ENCODE measurements around the gene CCNF.

DNA sequence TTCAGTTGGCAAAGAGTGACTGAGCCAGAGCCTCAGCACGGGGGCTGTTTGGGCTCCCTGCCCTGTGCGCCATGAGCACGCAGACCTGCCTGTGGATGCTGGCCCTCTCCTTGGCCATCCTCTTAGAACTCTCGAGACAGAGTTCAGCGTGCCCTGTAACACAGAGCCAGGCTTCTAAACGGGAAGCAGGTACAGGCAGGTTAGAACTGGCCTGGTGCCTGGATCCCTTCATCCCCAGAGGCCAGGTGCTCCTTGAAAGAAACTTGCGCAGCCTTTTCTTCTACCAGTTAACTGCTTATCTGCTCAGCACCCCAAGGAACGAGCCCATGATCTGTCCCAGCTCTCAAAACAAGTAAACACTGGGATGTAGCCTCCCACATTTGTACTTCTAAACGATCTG lies 6.9 kb downstream of the CCNF start:
- TF ChIP-seq, protein P1, sequence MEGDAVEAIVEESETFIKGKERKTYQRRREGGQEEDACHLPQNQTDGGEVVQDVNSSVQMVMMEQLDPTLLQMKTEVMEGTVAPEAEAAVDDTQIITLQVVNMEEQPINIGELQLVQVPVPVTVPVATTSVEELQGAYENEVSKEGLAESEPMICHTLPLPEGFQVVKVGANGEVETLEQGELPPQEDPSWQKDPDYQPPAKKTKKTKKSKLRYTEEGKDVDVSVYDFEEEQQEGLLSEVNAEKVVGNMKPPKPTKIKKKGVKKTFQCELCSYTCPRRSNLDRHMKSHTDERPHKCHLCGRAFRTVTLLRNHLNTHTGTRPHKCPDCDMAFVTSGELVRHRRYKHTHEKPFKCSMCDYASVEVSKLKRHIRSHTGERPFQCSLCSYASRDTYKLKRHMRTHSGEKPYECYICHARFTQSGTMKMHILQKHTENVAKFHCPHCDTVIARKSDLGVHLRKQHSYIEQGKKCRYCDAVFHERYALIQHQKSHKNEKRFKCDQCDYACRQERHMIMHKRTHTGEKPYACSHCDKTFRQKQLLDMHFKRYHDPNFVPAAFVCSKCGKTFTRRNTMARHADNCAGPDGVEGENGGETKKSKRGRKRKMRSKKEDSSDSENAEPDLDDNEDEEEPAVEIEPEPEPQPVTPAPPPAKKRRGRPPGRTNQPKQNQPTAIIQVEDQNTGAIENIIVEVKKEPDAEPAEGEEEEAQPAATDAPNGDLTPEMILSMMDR (IDR thresholded peaks at IDR 0.05; ENCODE audit: low read length): no peak
- TF ChIP-seq EZH2 (IDR thresholded peaks at IDR 0.05; ENCODE audit: borderline replicate concordance, low read length): no peak
